ENCODE results near the gene TTC7B. TPM values are rescaled to one million over a fixed set of nuclear protein-coding genes. Genes with fewer than 3 reads are reported as not detected.

TTC7B gene
- total RNA-seq, 2 donors from 2014 or later = 25.0 to 40.7 TPM

DNA sequence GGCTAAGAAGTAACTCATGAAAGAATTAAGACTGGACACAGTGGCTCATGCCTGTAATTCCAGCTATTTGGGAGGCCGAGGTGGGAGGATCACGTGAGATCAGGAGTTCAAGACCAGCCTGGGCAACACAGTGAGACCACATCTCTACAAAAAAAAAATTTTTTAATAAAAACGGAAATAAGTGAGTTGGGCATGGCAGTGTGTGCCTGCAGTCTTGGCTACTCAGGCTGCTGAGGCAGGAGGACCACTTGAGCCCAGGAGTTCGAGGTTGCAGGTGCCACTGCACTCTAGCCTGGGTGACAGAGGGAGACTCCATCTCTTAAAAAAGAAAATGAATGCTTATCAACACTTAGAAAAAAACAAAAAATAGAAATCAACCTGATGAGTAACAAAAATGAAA is 301.7 kb downstream of the TTC7B start:
- Histone ChIP-seq H3K4me1 (replicated peaks) (peaks cover 44% of the 10 kb centered on the region), H3K4me3 (no peak overlapping the region), H3K27ac (peak overlapping the region; percentile 84 to 92), H3K9me3 (no peaks in the 10 kb centered on the region), H3K36me3 (no peaks in the 10 kb centered on the region), H3K27me3 (replicated peaks; ENCODE audit: insufficient read depth) (no peaks in the 10 kb centered on the region)
- intact Hi-C loops (cut with DNase I) = no loop called here
- 70% methylated on average over 4 of the region's 4 CpGs for WGBS
- TF ChIP-seq POLR2AphosphoS5 (IDR thresholded peaks at IDR 0.05) (no peak), POLR2A (IDR thresholded peaks at IDR 0.05) (no peak), CTCF (IDR thresholded peaks at IDR 0.05) (no peak)
- no peak for DNase-seq (ENCODE audit: low spot score)

DNA sequence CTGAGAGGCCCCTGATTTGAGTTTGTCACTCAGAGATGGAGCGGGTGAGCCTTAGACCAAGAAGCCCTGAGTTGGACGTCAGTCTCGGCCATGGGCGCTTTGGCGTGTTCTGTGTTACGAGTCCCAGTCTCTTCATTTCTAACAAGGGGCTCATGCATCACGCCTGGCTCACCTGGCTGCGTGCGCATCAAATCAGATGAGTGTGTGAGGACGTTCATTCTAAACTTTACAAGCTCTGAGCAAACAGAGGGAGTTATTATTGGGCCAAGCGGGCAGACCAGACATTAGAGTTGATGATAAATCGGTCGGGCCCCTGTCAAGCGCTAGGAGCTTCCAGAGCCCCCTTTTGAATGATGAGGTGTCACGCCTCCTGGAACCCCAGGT is 302.2 kb downstream of the TTC7B start:
- Histone ChIP-seq H3K4me1 (replicated peaks) (peaks cover 49% of the 10 kb centered on the region), H3K4me3 (no peak overlapping the region), H3K36me3 (no peaks in the 10 kb centered on the region), H3K27me3 (replicated peaks; ENCODE audit: insufficient read depth) (no peaks in the 10 kb centered on the region), H3K9me3 (no peaks in the 10 kb centered on the region), H3K27ac (peak overlapping the region; percentile 84 to 92)
- DNase-seq (ENCODE audit: low spot score) = peak; percentile 78
- 52% methylated on average over 15 of the region's 15 CpGs for WGBS
- TF ChIP-seq POLR2A (IDR thresholded peaks at IDR 0.05) (no peak), POLR2AphosphoS5 (IDR thresholded peaks at IDR 0.05) (peak; percentile 5), CTCF (IDR thresholded peaks at IDR 0.05) (no peak)
- intact Hi-C loops (cut with DNase I) = no loop called here

DNA sequence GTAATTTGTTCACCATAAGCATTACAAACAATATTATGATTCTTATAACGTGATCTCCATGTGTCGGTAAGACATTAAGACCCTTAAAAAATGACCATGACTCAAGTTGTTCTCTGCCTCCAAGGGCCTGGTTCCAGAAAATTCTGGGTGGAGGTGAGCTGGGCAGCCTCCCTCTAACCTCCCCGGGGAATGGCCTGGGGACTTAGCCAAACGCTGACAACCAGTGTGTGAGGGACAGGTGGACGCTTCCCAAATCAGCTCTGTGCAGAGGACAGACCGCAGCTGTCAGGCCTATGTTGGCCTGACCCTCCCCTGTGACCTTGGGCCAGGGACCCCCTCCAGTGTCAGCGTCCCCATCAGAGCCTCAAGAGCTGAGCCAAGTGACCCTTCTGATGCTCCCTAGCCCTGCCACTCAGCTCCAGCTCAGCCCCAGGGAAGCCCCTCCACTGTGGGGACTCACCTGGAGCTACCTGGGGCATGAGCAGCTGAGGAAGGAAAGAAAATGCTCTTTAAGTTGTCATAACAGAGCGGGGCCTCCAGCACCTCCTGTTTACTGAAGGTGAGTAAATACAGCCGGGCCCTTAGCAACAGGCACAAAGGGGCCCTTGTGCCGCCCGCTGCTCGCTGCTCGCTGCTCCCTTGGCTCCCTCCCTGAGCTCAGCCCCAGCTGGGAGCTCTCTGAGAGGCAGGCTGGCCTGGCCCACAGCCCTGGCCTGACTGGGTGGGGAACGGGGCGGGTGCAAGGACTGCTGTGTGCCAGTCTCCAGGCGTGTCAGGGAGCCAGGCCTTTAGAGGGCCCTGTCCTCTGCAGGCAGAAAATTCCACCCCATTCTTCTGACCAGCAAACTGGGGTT is 302.8 kb downstream of the TTC7B start:
- Histone ChIP-seq H3K27ac (peak overlapping the region; percentile 84 to 92), H3K36me3 (no peaks in the 10 kb centered on the region), H3K4me3 (no peak overlapping the region), H3K4me1 (replicated peaks) (peaks cover 44% of the 10 kb centered on the region), H3K9me3 (no peaks in the 10 kb centered on the region), H3K27me3 (replicated peaks; ENCODE audit: insufficient read depth) (no peaks in the 10 kb centered on the region)
- intact Hi-C loops (cut with DNase I) = no loop called here
- WGBS = 16% methylated on average over 16 of the region's 16 CpGs
- peak; percentile 95 for DNase-seq (ENCODE audit: low spot score)
- peak; percentile 84 for TF ChIP-seq POLR2AphosphoS5 (IDR thresholded peaks at IDR 0.05)
- TF ChIP-seq CTCF (IDR thresholded peaks at IDR 0.05) = no peak
- TF ChIP-seq POLR2A (IDR thresholded peaks at IDR 0.05) = peak; percentile 14

- intact Hi-C loops (cut with DNase I) = no loop called here
- no peak for DNase-seq (ENCODE audit: low spot score)
- no peak overlapping the region for H3K4me3 ChIP-seq
- no peaks in the 10 kb centered on the region for H3K27me3 ChIP-seq (replicated peaks; ENCODE audit: insufficient read depth)
- TF ChIP-seq POLR2AphosphoS5 (IDR thresholded peaks at IDR 0.05) (no peak), POLR2A (IDR thresholded peaks at IDR 0.05) (no peak), CTCF (IDR thresholded peaks at IDR 0.05) (no peak)
- 45% methylated on average over 10 of the region's 10 CpGs for WGBS
- no peaks in the 10 kb centered on the region for H3K9me3 ChIP-seq
- no peaks in the 10 kb centered on the region for H3K36me3 ChIP-seq
- peaks cover 41% of the 10 kb centered on the region for H3K4me1 ChIP-seq (replicated peaks)
- H3K27ac ChIP-seq = peak overlapping the region; percentile 84 to 92
These were observed 303.8 kb downstream of the TTC7B start for GRCh38 chr14:90512329-90512991.

Data from prostate gland (tissue), 2 donors.